Activated naive CD4-positive, alpha-beta T cell treated with anti-CD3 and anti-CD28 coated beads, Interleukin-2, amount 10 ng/mL, durations not matched to agents 7 days and 5 days (primary cell): ENCODE results near the gene TBC1D26.
"Not testable (repeated sequence)": the region's sequence is repeated elsewhere in the genome, so short reads cannot be mapped to it uniquely, and the experiment has no call there.

Experiments
- CTCF ChIA-PET: fragments of 350-600 bp; sonication (Branson Sonifier 250); formaldehyde crosslinking; loops from one replicate; lab custom pipeline; 2021; ENCODE audit warnings: antibody characterized with exemption; lab: Charles Lee
- DNase-seq: peaks from one replicate; pipeline ENCODE4 v3.0.0-alpha.2; 2020
- H3K27ac Mint-ChIP-seq: one replicate; pipeline ENCODE4 v1.8.0; 2021; ENCODE audit warnings: mild to moderate bottlenecking, moderate library complexity, mixed read lengths
- H3K27me3 Mint-ChIP-seq: one replicate; pipeline ENCODE4 v1.8.0; 2021; ENCODE audit warnings: mild to moderate bottlenecking, mixed read lengths
- H3K36me3 Mint-ChIP-seq: one replicate; pipeline ENCODE4 v1.8.0; 2021; ENCODE audit warnings: mixed read lengths
- H3K4me1 Mint-ChIP-seq: one replicate; pipeline ENCODE4 v1.8.0; 2021; ENCODE audit warnings: mixed read lengths
- H3K4me3 Mint-ChIP-seq: one replicate; pipeline ENCODE4 v1.8.0; 2021; ENCODE audit warnings: mild to moderate bottlenecking, moderate library complexity, mixed read lengths
- H3K9me3 Mint-ChIP-seq: one replicate; pipeline ENCODE4 v1.8.0; 2021; ENCODE audit warnings: mixed read lengths

TBC1D26 gene

DNA sequence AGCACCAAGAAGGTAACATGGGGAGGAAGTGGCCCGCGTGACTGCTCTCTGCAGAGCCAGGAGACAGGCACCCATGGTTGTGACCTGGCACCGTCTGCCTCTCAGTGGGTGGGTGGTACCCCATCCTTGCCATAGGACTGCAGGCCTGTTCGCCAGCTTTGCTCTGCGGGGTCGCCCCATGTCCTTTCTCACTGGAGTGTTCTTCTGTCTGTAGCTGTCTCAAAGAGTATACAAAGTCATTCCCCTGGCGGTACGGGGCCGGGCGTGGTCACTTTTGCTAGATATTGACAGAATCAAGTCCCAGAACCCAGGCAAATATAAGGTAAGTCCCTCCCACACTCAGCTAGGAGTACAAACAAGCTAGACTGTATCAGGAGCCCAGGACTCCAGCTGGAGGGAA lies 6.0 kb downstream of the TBC1D26 start:
- DNase-seq: no peak
- H3K27me3 Mint-ChIP-seq: peaks cover 4% of the 10 kb centered on the region
- CTCF ChIA-PET: no interaction called here
- H3K9me3 Mint-ChIP-seq: no peaks in the 10 kb centered on the region
- no peaks in the 10 kb centered on the region for H3K4me1 Mint-ChIP-seq
- no peak overlapping the region for H3K4me3 Mint-ChIP-seq
- no peak overlapping the region for H3K27ac Mint-ChIP-seq
- H3K36me3 Mint-ChIP-seq: no peaks in the 10 kb centered on the region

GRCh38 chr17:15739259-15739658 lies 7.2 kb downstream of the TBC1D26 start:
- not testable (repeated sequence) for H3K9me3 Mint-ChIP-seq

DNA sequence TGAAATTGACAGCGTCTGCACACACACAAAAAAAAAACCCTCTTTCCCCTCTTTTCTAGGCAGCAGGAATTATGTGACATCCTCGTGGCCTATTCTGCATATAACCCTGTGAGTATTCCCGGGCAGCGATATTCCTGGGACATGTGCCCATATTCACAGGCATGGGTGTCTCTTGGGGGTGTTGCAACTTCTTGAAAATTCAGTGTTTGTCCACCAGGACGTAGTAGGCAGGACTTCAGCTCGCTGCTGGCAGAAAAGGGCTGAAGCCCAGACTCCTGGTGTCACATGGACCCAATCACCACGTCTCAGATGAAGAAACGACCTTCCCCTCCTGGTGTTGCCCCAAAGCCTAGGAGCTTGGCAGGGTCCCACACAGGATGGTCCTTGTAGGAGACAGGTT lies 8.0 kb downstream of the TBC1D26 start:
- not testable (repeated sequence) for H3K4me1 Mint-ChIP-seq

More at GRCh38 chr17:15739259-15739658, 7.2 kb downstream of the TBC1D26 start:
- H3K4me3 Mint-ChIP-seq, H3K36me3 Mint-ChIP-seq, DNase-seq, H3K4me1 Mint-ChIP-seq, H3K27me3 Mint-ChIP-seq, H3K27ac Mint-ChIP-seq, CTCF ChIA-PET: not testable (repeated sequence)

GRCh38 chr17:15740570-15741120 lies 8.6 kb downstream of the TBC1D26 start:
- CTCF ChIA-PET: no interaction called here
- Mint-ChIP-seq H3K4me3 (no peak overlapping the region), H3K4me1 (no peaks in the 10 kb centered on the region), H3K36me3 (no peaks in the 10 kb centered on the region), H3K27me3 (peaks cover 14% of the 10 kb centered on the region), H3K9me3 (no peaks in the 10 kb centered on the region), H3K27ac (no peak overlapping the region)
- no peak for DNase-seq

More for the DNA sequence above, 8.0 kb downstream of the TBC1D26 start:
- H3K9me3 Mint-ChIP-seq, H3K4me3 Mint-ChIP-seq, H3K27me3 Mint-ChIP-seq, DNase-seq, H3K27ac Mint-ChIP-seq, H3K36me3 Mint-ChIP-seq, CTCF ChIA-PET: not testable (repeated sequence)

- Mint-ChIP-seq H3K9me3 (no peaks in the 10 kb centered on the region), H3K27ac (no peak overlapping the region), H3K4me3 (no peak overlapping the region), H3K36me3 (no peaks in the 10 kb centered on the region), H3K4me1 (no peaks in the 10 kb centered on the region), H3K27me3 (peaks cover 16% of the 10 kb centered on the region)
- no peak for DNase-seq
- CTCF ChIA-PET: no interaction called here
Observed at GRCh38 chr17:15741624-15742023, 9.5 kb downstream of the TBC1D26 start.

GRCh38 chr17:15742051-15742795 lies 10.1 kb downstream of the TBC1D26 start:
- no peak for DNase-seq
- CTCF ChIA-PET: no interaction called here
- no peaks in the 10 kb centered on the region for H3K4me1 Mint-ChIP-seq
- H3K27me3 Mint-ChIP-seq: peaks cover 21% of the 10 kb centered on the region
- H3K4me3 Mint-ChIP-seq: no peak overlapping the region
- no peak overlapping the region for H3K27ac Mint-ChIP-seq
- no peaks in the 10 kb centered on the region for H3K36me3 Mint-ChIP-seq
- no peaks in the 10 kb centered on the region for H3K9me3 Mint-ChIP-seq

- DNase-seq: no peak
- Mint-ChIP-seq H3K27ac (no peak overlapping the region), H3K9me3 (no peaks in the 10 kb centered on the region), H3K4me1 (no peaks in the 10 kb centered on the region), H3K4me3 (no peak overlapping the region), H3K27me3 (peaks cover 25% of the 10 kb centered on the region), H3K36me3 (no peaks in the 10 kb centered on the region)
- CTCF ChIA-PET: no interaction called here
Observed at GRCh38 chr17:15742921-15743320, 10.8 kb downstream of the TBC1D26 start.

- no peak for DNase-seq
- Mint-ChIP-seq H3K36me3 (no peaks in the 10 kb centered on the region), H3K27me3 (peaks cover 29% of the 10 kb centered on the region), H3K4me3 (no peak overlapping the region), H3K4me1 (no peaks in the 10 kb centered on the region), H3K9me3 (no peaks in the 10 kb centered on the region), H3K27ac (peak overlapping the region; percentile 52)
- CTCF ChIA-PET: no interaction called here
Observed at GRCh38 chr17:15744074-15744676, 12.1 kb downstream of the TBC1D26 start.

DNA sequence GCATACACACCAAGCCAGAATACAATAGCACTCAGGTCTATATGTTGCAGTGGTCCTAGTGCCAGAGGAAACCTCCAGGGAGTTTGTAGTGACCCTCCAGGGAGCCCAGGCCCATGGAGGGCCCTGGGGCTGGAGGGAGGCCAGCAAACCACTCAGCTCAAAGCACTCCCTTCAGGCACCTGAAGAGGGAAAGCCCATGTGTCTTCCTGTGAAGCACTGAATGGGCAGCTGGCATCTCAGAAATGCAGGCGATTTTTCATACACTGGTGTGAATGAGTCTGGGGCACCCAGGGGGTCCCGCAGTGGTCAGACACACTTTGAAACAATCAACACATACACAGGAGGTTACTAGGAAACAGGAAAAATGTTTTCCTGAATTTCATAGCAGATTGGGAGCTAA lies 12.8 kb downstream of the TBC1D26 start:
- Mint-ChIP-seq H3K4me1 (no peaks in the 10 kb centered on the region), H3K27ac (no peak overlapping the region), H3K27me3 (peaks cover 24% of the 10 kb centered on the region), H3K4me3 (no peak overlapping the region), H3K36me3 (no peaks in the 10 kb centered on the region), H3K9me3 (no peaks in the 10 kb centered on the region)
- CTCF ChIA-PET: no interaction called here
- DNase-seq: no peak

GRCh38 chr17:15749403-15749802 lies 17.3 kb downstream of the TBC1D26 start:
- CTCF ChIA-PET, H3K4me3 Mint-ChIP-seq, H3K4me1 Mint-ChIP-seq, H3K36me3 Mint-ChIP-seq, H3K27ac Mint-ChIP-seq, H3K9me3 Mint-ChIP-seq, DNase-seq: not testable (repeated sequence)
- peaks cover 24% of the 10 kb centered on the region for H3K27me3 Mint-ChIP-seq

DNA sequence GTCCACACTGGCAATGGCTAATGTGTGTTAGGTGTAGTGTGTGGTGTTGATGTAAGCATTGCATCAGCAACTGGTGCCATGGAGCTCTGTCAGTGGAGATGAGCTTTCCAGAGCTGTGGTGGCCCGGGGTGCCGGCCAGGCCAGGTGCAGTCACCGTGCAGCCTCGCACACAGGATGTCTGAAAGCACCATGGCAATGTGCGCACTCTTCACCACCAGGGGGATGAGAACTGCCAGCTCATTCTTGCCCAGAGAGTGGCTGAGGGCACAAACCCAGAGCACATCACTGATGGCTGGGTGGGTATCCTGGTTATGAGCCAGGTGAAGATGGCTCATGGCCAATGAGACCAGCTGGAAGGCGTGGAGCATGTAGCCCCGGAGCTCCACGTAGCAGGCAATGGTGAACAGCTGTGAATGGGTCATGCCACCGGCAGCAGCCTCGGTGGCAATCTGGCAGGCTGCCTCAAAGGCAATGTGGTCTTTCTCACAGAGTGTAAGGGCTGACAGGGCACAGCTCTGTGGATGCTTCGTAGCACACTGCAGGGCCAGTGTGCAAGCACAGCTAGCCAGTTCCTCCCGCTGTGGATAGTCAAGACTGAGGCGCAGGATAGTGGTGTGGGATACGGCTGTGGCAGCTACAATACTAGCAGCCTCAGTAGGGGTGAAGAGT lies 36.9 kb downstream of the TBC1D26 start:
- H3K27me3 Mint-ChIP-seq, DNase-seq, CTCF ChIA-PET, H3K27ac Mint-ChIP-seq, H3K4me3 Mint-ChIP-seq, H3K36me3 Mint-ChIP-seq, H3K4me1 Mint-ChIP-seq, H3K9me3 Mint-ChIP-seq: not testable (repeated sequence)

DNA sequence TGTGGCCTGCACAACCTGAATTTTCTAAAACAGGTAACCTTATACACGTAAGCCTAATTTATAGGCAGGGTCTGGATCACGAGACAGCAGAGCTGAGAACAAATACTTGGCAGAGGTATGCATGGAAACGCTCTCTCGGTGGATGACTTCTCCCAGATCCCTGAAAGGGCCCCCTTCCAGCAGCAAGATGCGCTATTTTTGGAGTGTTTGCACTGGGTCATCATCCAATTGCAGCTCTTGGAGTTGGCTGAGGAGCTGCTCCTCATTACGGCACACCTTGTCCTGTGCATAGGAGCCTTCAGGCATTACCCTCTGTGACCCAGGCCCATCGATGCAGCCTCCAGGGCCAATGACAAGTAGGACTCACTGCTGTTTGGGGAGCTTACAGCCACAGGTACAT lies 38.6 kb downstream of the TBC1D26 start:
- H3K4me1 Mint-ChIP-seq, H3K36me3 Mint-ChIP-seq, H3K9me3 Mint-ChIP-seq, H3K27ac Mint-ChIP-seq, H3K27me3 Mint-ChIP-seq, DNase-seq, H3K4me3 Mint-ChIP-seq, CTCF ChIA-PET: not testable (repeated sequence)

- Mint-ChIP-seq H3K4me3 (no peak overlapping the region), H3K4me1 (no peaks in the 10 kb centered on the region), H3K9me3 (peaks cover 15% of the 10 kb centered on the region), H3K36me3 (no peaks in the 10 kb centered on the region), H3K27ac (no peak overlapping the region), H3K27me3 (peaks cover 12% of the 10 kb centered on the region)
- CTCF ChIA-PET: no interaction called here
- DNase-seq: no peak
Observed at GRCh38 chr17:15776871-15777270, 44.8 kb downstream of the TBC1D26 start.

GRCh38 chr17:15777297-15777696 lies 45.2 kb downstream of the TBC1D26 start:
- Mint-ChIP-seq H3K4me3 (no peak overlapping the region), H3K36me3 (no peaks in the 10 kb centered on the region), H3K4me1 (no peaks in the 10 kb centered on the region), H3K27me3 (peaks cover 12% of the 10 kb centered on the region), H3K27ac (no peak overlapping the region), H3K9me3 (peaks cover 15% of the 10 kb centered on the region)
- CTCF ChIA-PET: no interaction called here
- no peak for DNase-seq

DNA sequence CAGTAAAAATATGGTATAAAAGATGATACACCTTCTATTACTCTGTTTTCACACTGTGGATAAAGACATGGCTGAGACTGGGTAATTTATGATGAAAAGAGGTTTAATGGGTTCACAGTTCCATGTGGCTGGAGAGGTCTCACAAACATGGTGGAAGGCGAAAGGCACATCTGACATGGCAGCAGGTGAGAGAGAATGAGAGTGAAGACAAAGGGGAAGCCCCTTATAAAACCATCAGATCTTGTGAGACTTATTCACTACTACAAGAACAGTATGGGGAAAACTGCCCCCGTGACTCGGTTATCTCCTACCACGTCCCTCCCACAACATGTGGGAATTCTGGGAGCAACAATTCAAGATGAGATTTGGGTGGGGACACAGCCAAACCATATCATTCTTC lies 45.6 kb downstream of the TBC1D26 start:
- Mint-ChIP-seq H3K27me3 (peaks cover 15% of the 10 kb centered on the region), H3K36me3 (no peaks in the 10 kb centered on the region), H3K27ac (no peak overlapping the region), H3K4me3 (no peak overlapping the region), H3K4me1 (no peaks in the 10 kb centered on the region), H3K9me3 (peaks cover 15% of the 10 kb centered on the region)
- CTCF ChIA-PET: no interaction called here
- no peak for DNase-seq
